Osteocyte (in vitro differentiated cells): ENCODE measurements around the gene STXBP6. TPM values are rescaled to one million over a fixed set of nuclear protein-coding genes. Genes with fewer than 3 reads are reported as not detected.
"Not testable (repeated sequence)": the region's sequence is repeated elsewhere in the genome, so short reads cannot be mapped to it uniquely, and the experiment has no call there.

ENCODE experiments used
- DNase-seq: peaks from one replicate; pipeline ENCODE4 v3.0.0; 2021; ENCODE audit warnings: mixed read lengths; ENCODE audit not compliant: unreplicated experiment; ENCODE audit errors: extremely low spot score
- H3K27ac Mint-ChIP-seq: one replicate; pipeline ENCODE4 v1.8.0; 2021; ENCODE audit warnings: mild to moderate bottlenecking, mixed read lengths; ENCODE audit not compliant: unreplicated experiment
- H3K27me3 Mint-ChIP-seq: one replicate; pipeline ENCODE4 v1.8.0; 2021; ENCODE audit warnings: mixed read lengths; ENCODE audit not compliant: unreplicated experiment
- H3K36me3 Mint-ChIP-seq: one replicate; pipeline ENCODE4 v1.8.0; 2021; ENCODE audit warnings: mixed read lengths; ENCODE audit not compliant: unreplicated experiment
- H3K4me1 Mint-ChIP-seq: one replicate; pipeline ENCODE4 v1.8.0; 2021; ENCODE audit warnings: mixed read lengths; ENCODE audit not compliant: unreplicated experiment
- H3K4me3 Mint-ChIP-seq: one replicate; pipeline ENCODE4 v1.8.0; 2021; ENCODE audit warnings: mild to moderate bottlenecking, moderate library complexity, mixed read lengths; ENCODE audit not compliant: unreplicated experiment
- H3K9me3 Mint-ChIP-seq: one replicate; pipeline ENCODE4 v1.8.0; 2021; ENCODE audit warnings: mixed read lengths; ENCODE audit not compliant: unreplicated experiment
- CTCF ChIP-seq: fragments of 200-600 bp; sonication (generic); IDR thresholded peaks from 2 replicates; pipeline ENCODE4 v1.5.0; 2021; ENCODE audit warnings: antibody characterized with exemption, mild to moderate bottlenecking, moderate library complexity
- total RNA-seq: library from RNA; stranded (reverse); gene quantifications from 2 replicates; pipeline ENCODE4 v1.2.1, GENCODE V29; 2021

Gene STXBP6
- total RNA-seq, 1 donor from 2014 or later = 6.4 TPM

- H3K27ac Mint-ChIP-seq = peak overlapping the region; percentile 93
- peaks cover 5% of the 10 kb centered on the region for H3K36me3 Mint-ChIP-seq
- peaks cover 6% of the 10 kb centered on the region for H3K9me3 Mint-ChIP-seq
- DNase-seq = no peak
- TF ChIP-seq CTCF = no peak
- H3K4me1 Mint-ChIP-seq = peaks cover 70% of the 10 kb centered on the region
- no peaks in the 10 kb centered on the region for H3K27me3 Mint-ChIP-seq
- no peak overlapping the region for H3K4me3 Mint-ChIP-seq
Observed at GRCh38 chr14:24837280-24838046, 212.5 kb downstream of the STXBP6 start.

DNA sequence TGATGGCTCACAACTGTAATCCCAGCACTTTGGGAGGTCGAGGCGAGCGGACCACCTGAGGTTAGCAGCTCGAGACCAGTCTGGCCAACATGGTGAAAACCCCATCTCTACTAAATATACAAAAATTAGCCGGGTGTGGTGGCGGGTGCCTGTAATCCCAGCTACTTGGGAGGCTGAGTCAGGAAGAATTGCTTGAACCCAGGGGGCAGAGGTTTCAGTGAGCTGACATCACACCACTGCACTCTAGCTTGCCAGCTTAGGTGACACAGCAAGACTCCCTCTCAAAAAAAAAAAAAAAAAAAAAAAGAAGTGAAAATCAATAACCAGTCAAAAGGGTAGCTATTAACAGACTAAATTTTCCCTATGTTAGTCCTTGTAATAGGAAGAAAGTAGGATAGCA lies 213.6 kb downstream of the STXBP6 start:
- Mint-ChIP-seq H3K27ac (peak overlapping the region; percentile 93), H3K4me1 (peaks cover 62% of the 10 kb centered on the region)
- H3K4me3 Mint-ChIP-seq, H3K9me3 Mint-ChIP-seq, H3K27me3 Mint-ChIP-seq, DNase-seq, H3K36me3 Mint-ChIP-seq: not testable (repeated sequence)

- Mint-ChIP-seq H3K4me3 (no peak overlapping the region), H3K36me3 (no peaks in the 10 kb centered on the region), H3K27me3 (no peaks in the 10 kb centered on the region), H3K27ac (peak overlapping the region; percentile 59), H3K9me3 (no peaks in the 10 kb centered on the region), H3K4me1 (peaks cover 53% of the 10 kb centered on the region)
- TF ChIP-seq CTCF = no peak
- DNase-seq = no peak
Observed at GRCh38 chr14:24834956-24835355, 215.0 kb downstream of the STXBP6 start.

GRCh38 chr14:24833385-24833784 lies 216.6 kb downstream of the STXBP6 start:
- Mint-ChIP-seq H3K4me3 (no peak overlapping the region), H3K27me3 (no peaks in the 10 kb centered on the region), H3K4me1 (peaks cover 37% of the 10 kb centered on the region), H3K36me3 (no peaks in the 10 kb centered on the region), H3K9me3 (no peaks in the 10 kb centered on the region), H3K27ac (no peak overlapping the region)
- TF ChIP-seq CTCF = no peak
- DNase-seq = no peak

- no peaks in the 10 kb centered on the region for H3K36me3 Mint-ChIP-seq
- H3K4me3 Mint-ChIP-seq = no peak overlapping the region
- peaks cover 20% of the 10 kb centered on the region for H3K4me1 Mint-ChIP-seq
- H3K9me3 Mint-ChIP-seq = no peaks in the 10 kb centered on the region
- no peak overlapping the region for H3K27ac Mint-ChIP-seq
- no peak for DNase-seq
- TF ChIP-seq CTCF = no peak
- no peaks in the 10 kb centered on the region for H3K27me3 Mint-ChIP-seq
Observed at GRCh38 chr14:24831677-24832076, 218.3 kb downstream of the STXBP6 start.
